NB4 (cell line): ENCODE measurements around the gene GGCX.

Source experiments
- CTCF ChIP-seq: IDR thresholded peaks from one replicate; pipeline ENCODE4 v1.5.1; 2012; ENCODE audit warnings: low read depth, low read length
- MAX ChIP-seq: IDR thresholded peaks from 2 replicates; pipeline ENCODE4 v1.6.1; 2011; ENCODE audit warnings: low read depth, low read length

GRCh38 chr2:85534881-85535280, 26.4 kb downstream of the GGCX start:
- TF ChIP-seq CTCF (no peak), MAX (no peak)
